ENCODE measurements around the gene MT1E.

MT1E gene

DNA sequence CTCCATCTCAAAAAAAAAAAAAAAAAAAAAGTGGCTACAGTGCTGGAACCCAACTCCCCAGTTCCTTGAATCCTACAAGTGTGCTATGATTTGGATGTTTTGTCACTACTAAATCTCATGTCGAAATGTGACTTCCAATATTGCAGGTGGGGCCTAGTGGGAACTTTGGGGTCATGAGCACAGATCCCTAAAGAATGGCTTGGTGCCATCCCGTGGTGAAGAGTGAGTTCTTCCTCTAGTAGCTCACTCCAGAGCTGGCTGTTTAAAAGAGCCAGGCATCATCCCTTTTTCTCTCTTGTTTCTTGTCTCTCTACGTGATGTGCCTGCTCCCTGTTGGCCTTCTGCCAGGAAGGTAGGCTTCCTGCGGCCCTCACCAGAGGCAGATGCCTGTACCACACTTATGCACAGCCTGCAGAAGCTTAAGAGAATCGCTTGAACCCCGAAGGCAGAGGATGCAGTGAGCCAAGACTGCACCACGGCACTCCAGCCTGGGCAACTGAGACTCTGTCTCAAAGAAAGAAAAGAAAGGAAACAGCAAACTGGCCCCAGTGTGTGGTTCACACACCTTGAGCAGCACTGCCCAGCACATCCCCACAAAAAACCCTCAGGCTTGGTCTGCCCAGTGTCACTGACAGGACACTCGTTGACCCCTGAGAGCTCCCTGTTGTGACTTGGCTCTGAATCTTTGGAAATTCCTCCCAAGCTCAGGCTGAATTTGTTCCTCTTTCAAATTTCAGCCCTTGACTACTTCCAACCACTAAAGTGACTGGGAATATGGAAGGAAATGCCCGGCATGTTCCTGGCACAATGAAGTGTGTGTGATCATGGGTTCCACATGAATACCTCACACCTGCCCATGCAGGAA is 3.1 kb downstream of the MT1E start:
- no peak for DNase-seq

DNA sequence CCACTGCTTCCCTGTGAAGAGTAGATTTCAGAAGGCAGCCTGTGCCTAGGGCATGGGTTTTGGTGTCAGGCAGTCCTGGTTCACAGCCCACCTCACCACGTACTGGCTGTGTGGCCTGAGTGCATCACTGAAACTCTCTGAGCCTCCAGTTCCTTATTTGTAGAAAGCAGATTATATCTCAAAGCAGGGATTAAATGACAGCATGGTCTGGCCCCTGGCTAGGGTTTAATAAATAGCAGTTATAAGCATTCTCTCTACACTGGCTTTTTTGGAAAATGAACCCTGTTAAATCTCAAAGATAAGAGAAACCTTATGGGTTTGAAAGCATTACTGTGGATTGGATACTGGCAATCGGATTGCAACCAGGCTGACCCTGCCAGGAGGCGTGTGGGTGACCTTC is 4.0 kb downstream of the MT1E start:
- DNase-seq = no peak

DNA sequence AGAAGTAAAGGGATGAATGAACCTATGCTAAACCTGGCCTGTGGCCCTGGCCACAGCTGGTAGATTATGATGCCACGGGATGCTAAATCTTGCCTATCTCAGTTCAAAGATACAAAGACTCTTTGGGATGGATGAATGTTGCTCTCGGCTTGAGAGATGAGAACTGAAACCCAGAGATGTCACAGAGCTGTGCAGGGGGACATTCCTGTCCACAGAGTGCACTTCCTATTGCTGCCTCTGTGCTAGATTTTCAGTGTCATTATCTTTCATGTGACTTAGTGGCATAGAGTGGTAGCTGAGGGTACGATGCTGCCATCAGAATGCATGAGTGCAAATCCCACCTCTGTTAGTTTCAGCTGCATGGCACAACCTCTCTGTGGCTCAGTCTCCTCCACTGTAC is 4.6 kb downstream of the MT1E start:
- no peak for DNase-seq

DNA sequence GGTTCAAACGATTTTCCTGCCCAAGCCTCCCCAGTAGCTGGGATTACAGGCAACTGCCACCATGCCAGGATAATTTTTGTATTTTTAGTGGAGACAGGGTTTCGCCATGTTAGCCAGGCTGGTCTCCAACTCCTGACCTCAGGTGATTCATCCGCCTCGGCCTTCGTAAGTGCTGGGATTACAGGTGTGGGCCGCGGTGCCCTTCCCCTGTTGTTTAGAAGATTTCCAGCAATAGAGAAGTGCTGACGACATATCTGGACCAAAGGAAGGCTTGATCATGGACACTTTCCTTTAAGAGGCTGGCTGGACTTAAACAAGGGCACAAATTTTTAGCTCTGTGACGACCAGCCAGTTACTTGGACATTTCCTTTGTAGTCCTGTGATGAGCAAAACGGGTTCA is 5.6 kb downstream of the MT1E start:
- DNase-seq = no peak

DNA sequence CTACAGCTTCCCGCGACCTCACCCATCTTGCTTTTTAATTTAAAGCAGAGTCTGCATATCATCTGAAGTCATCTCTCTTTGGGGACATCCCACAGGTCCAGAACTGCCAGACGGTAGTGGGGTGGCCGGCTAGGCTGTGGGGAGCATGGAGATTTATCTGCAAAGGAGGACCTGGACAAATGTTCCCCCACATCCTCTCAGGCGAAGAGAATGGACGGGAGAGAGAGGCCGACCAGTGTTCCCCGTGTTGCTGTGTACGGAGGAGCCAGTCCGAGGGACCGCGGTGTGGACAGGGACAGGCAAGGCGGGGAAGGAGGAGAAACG is 6.2 kb downstream of the MT1E start:
- no peak for DNase-seq

DNA sequence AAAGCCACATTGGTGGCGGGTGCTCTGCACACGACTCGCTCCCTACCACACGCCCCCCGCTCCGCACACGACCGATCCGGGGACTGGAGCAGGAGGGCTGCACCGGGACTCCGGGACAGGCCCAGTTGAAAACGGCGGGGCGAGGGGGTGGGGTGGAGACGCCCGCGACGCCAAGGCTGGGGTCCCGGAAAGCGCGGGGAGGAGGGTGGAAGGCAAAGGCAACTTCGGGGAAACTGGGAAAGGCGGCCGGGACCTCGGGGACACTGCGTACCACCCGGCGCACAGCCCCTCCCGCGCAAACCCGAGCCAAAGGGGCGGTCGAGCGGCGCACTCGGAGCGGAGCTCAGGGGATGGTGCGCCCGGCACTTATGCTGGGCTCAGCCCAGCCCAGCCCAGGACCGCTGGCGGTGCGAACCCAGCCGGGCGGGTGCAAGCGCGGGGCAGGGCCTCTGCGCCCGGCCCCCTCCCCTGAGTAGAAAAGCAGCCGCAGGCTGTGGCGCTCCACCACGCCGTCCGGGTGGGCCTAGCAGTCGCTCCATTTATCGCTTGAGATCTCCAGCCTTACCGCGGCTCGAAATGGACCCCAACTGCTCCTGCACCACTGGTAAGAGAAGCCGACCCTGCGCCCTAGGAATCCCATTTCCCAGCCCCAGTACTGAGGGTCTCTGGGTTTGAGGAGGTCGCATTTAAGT is 6.7 kb downstream of the MT1E start, which contains the start of gene MT1M:
TSS of gene MT1M (plus strand) at position 504 of the 692 bp plus-strand sequence. CDS start at position 577, 73 bp downstream.
- no peak for DNase-seq

DNA sequence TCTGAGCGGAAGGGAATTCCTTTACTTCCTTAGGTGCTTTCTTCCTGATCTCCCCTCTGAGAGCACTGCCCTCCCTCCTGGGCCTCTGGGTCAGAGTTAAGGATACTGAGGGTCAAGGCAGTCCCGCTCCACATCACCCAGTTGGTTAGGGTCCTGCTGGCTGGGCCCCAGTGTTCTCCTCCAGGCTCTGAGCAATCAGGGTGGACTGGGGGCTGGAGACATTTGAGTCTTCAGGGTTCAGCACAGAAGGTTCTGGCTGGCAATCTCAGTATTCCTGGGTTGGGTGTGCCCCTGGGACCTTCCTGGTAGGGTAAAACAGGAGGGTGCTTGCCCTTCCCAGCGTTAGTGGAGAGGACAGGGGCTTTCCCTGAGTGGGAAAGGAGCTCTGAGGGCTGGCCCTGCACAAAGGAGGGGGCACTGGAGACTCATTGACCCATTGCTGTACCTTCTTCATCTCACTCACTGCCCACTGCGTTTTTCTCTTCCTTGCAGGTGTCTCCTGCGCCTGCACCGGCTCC is 7.3 kb downstream of the MT1E start:
- DNase-seq = no peak

DNA sequence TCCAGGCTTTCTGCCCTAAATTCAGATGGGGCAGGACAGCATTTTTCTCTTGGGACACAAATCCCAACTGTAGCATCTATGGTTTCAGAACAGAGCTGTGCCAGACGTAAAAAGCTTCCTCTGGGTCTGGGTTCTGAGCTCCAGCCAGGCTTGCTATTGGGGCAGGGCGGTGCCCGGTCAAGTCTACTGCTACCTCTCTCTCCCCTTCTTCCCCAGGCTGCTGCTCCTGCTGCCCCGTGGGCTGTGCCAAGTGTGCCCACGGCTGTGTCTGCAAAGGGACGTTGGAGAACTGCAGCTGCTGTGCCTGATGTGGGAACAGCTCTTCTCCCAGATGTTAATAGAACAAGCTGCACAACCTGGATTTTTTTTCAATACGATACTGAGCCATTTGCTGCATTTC is 8.0 kb downstream of the MT1E start:
- DNase-seq = no peak

DNA sequence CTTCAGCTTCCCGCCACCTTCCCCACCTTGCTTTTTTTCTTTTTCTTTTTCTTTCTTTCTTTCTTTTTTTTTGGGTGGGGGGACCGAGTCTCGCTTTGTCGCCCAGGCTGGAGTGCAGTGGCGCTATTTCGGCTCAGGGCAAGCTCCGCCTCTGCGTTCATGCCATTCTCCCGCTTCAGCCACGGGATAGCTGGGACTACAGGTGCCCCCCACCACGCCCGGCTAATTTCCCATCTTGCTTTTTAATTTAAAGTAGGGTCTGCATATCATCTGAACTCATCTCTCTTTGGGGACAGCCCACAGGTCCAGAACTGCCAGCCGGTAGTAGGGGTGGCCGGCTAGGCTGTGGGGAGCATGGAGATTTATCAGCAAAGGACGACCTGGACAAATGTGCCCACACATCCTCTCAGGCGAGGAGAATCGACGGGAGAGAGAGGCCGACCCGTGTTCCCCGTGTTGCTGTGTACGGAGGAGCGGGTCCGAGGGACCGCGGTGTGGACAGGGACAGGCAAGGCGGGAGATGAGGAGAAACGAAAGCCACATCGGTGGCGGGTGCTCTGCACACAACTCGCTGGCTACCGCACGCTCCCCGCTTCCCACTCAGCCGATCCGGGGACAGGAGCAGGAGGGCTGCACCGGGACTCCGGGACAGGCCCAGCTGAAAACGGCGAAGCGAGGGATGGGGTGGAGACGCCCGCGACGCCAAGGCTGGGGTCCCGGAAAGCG is 9.3 kb downstream of the MT1E start:
- DNase-seq = no peak

DNA sequence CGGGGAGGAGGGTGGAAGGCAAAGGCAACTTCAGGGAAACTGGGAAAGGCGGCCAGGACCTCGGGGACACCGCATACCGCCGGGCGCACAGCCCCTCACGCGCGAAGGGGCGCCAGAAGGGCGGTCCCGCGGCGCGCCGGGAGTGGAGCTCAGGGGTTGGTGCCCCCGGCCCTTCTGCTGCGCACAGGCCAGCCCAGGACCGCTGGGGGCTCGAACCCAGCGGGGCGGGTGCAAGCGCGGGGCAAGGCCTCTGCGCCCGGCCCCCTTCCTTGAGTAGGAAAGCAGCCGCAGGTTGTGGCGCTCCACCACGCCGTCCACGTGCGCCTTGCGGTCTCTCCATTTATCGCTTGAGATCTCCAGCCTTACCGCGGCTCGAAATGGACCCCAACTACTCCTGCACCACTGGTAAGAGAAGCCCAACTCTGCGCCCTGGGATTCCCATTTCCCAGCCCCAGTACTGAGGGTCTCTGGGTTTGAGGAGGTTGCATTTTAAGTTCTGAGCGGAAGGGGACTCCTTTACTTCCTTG is 9.9 kb downstream of the MT1E start:
- no peak for DNase-seq

DNA sequence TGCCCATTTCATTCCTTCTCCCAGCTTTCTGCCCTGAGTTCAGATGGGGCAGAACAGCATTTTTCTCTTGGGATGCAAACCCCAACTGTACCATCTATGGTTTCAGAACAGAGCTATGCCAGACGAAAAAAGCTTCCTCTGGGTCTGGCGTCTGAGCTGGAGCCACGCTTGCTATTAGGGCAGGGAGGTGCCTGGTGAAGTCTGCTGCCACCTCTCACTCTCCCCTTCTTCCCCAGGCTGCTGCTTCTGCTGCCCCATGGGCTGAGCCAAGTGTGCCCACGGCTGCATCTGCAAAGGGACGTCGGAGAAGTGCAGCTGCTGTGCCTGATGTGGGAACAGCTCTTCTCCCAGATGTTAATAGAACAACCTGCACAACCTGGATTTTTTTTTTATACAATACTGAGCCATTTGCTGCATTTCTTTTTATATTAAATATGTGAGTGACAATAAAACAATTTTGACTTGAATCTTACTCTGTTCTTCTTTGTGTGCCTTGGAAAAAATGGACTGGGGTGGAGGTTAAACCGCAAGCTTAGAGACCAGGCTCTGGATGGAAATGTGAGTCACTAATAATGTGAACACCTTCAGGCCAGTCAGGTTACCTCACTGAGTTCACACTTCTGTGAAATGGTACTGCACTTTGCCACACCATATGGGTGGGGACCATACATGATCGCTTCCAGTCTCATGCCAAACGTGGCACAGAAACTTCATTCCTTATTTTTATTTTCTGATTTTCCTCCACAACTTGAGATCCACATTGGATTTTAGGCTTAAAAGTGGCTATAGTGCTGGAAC is 11.2 kb downstream of the MT1E start:
- DNase-seq = no peak

DNA sequence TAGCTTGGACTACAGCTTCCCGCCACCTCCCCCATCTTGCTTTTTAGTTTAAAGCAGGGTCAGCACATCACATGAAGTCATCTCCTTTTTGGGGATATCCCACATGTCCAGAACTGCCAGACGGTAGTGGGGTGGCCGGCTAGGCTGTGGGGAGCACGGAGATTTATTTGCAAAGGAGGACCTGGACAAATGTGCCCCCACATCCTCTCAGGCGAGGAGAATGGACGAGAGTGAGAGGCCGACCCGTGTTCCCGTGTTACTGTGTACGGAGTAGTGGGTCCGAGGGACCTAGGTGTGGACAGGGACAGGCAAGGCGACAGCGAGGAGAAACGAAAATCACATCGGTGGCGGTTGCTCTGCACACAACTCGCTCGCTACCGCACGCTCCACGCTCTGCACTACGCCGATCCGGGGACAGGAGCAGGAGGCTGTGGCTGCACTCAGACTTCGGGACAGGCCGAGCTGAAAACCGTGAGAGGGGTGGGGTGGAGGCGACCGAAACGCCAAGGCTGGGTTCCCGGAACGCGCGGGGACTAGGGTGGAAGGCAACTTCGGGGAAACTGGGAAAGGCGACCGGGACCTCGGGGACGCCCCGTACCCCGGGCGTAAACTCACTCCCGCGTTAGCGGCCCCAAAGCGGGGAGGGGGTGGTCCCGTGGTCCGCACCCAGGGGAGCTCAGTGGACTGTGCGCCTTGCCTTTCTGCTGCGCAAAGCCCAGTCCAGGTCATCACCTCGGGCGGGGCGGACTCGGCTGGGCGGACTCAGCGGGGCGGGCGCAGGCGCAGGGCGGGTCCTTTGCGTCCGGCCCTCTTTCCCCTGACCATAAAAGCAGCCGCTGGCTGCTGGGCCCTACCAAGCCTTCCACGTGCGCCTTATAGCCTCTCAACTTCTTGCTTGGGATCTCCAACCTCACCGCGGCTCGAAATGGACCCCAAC is 12.5 kb downstream of the MT1E start, which contains the start of gene MT1A:
TSS of gene MT1A (plus strand) at position 853 of the 937 bp plus-strand sequence. CDS start at position 926, 73 bp downstream.
- DNase-seq = no peak

DNA sequence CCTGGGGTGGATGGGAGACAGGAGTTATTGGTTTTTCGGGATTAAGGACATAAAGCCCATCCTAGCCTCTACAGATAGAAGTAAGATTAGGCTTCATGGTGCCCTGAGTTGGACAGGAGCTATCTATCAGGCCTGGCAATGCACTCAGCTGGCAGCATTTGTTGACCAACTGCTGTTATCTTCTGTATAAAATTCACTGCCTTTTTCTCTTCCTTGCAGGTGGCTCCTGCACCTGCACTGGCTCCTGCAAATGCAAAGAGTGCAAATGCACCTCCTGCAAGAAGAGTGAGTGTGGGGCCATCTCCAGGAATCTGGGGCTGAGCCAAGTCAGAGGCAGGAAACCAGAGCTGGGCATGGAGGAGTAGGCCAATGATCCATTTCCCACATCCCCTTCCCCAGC is 13.5 kb downstream of the MT1E start:
- no peak for DNase-seq

DNA sequence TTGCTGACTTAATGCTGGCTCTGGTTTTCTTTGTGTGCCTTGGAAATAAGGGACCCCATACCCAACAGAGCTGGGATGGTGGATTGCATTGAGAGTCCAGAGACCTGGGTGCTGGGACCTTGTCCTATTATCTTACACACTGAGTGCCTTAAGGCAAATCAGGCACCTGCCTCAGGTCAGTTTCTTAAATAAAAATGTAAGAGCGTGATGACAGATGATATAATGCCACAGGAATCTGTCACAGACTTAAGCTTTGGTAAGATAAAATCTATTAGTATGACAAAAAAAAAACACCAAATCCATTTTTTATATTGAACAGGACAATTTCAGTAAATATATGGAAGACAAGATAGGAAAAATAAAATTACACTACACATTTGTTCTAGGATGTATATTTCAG is 14.5 kb downstream of the MT1E start:
- no peak for DNase-seq

DNA sequence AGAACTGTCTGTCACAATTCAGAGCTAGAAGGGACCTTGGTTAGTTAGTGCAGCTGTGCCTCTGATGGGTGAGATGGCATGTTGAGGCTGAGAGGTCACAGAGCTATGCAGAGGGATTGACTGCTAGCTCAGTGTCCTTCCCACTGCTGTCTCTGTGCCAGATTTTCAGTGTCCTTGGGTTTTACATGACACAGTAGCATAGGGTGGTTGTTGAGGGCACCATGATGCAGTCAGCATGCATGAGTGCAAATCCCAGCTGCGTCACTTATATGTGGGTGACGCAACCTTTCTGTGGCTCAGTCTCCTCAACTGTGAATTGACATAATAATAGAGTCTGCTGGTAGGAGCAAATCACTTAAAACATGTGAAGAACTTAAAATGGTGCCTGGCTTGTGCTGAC is 15.6 kb downstream of the MT1E start:
- DNase-seq = no peak

DNA sequence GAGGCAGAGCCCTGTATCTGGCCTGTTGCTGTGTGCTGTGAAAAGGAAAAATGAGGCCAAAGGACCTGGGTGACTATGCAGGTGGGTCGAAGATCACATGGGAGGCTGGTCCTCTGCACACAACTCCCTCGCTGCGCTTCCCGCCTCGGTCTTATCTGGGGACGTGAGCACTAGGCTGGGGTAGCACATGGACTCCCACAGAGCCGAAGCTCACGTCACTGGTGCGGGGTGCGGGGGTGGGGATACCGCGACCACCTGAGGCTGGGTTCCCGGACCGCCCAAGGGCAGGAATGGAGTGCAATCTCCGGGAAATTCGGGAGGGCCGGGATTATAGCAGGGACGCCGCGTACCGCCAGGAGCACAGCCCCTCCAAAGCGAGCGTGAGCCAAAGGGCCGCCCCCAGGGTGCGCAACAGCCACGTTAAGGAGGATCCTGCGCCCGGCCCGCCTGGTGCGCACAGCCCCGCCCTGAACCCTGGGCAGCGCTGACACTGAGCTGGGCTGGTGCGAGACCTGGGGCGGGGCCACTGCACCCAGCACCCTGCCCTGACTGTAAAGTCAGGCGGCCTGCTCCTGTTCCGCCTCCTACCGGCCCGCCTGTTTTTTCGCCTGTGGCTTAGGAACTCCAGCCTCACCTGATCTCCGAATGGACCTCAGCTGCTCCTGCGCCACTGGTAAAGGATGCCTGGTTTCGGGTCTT is 17.6 kb downstream of the MT1E start:
- no peak for DNase-seq

DNA sequence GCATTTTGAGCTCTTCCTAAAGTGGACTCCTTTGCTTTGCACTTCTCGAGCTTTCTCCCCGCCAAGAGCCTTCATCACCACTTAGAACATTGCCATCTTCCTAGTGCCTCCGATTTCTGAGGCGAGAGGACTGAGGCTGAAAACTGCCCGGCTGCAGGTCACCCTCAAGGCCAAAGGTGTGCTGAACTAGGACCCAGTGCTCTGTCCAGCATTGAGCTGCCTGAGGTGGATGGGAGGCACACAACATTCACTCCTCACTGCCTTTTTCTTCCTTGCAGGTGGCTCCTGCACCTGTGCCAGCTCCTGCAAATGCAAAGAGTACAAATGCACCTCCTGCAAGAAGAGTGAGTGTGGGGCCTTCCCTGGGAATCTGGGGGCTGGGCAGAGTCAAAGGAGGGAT is 18.3 kb downstream of the MT1E start:
- no peak for DNase-seq

DNA sequence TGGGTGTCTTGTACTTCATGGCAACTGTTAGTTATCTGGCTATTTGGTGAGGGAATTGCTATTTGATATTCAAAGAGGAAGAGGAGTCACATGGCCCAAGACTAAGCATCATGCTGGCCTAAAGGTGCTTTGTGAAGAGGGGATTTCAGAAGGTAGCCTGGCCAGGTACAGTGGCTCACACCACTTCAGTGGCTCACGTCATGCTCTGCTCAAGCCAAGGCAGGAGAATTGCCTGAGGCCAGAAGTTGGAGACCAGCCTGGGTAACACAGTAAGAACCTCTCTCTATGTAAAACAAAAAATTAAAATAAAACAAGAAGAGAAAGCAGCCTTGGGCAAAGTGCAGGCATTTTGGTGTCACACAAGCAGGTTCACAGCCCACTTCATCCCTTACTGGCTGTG is 19.7 kb downstream of the MT1E start:
- DNase-seq = no peak

DNA sequence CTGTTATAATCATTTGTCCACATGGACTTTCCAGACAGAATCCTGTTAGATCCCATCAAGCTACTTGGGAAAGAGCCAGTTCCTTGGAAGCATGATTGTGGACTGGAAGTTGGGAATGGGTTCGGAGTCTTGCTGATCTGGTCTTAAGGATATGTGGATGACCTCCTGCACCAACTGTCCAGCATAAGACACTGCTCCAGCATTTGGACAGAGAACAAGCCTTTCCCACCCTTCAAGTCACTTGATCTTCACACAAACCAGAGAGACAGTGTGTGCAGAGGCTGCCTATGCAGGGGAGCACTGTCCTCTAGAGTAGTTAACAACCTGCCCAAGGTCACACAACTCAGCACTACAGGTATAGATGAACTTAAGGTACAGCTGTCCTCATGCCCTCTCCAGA is 20.3 kb downstream of the MT1E start:
- DNase-seq = no peak

DNA sequence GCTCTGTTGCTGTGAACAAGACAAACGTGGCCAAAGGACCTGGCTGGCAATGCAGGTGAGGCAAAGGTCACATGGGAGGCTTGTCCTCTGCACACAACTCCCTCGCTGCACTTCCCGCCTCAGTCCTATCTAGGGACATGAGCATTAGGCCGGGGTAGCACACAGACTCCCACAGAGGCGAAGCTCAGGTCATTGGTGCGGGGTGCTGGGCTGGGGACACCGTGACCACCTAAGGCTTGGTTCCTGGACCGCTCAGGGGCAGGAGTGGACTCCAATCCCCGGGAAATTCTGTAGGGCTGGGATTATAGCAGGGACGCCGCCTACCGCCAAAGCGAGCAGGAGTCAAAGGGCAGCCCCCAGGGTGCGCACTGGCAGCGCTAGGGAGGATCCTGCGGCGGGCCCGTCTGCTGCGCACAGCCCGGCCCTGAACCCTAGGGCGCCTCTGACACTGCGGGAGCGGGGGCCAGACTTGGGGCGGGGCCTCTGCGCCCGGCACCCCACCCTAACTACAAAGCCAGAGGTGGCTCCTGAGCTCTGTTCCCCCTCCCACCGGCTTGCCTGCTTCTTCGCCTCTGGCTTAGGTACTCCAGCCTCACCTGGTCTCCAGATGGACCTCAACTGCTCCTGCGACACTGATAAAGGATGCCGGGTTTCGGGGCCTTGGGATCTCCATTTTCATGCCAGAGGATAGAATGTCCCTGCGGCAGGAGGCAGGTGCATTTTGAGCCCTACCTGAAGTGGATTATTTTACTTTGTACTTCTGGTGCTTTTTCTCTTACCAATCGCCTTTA is 22.3 kb downstream of the MT1E start:
- DNase-seq = no peak

Data from NCI-H2081 treated with DMSO at 0.1 percent for 48 hours (cell line).